K562 (cell line): Measurements from ENCODE around the gene TRIM10. TPM values are rescaled to one million over a fixed set of nuclear protein-coding genes. Genes with fewer than 3 reads are reported as not detected.
A peak's percentile ranks its signal among the peaks of the same experiment; 100 is the strongest.

ENCODE experiments used
- BRCA1 ChIP-seq, 2 experiments: fragments of 450-650 bp in 1 of 2; sonication (generic) in 1 of 2; formaldehyde crosslinking in 1 of 2; IDR thresholded peaks; 2 replicates each; pipeline versions ENCODE4 v1.5.0 to v1.6.1; 2017 to 2020; ENCODE audit warnings: mild to moderate bottlenecking in 1 of 2, missing genetic modification reagents in 1 of 2
- CTBP1 ChIP-seq: fragments of 450-650 bp; IDR thresholded peaks from 2 replicates; pipeline ENCODE4 v1.6.1; 2016; ENCODE audit warnings: borderline replicate concordance
- E2F3 ChIP-seq: fragments of 250-450 bp; sonication (Bioruptor Pico); IDR thresholded peaks from 2 replicates; pipeline ENCODE4 v1.4.0; 2020; ENCODE audit warnings: mild to moderate bottlenecking
- NFIX ChIP-seq: fragments of 250-450 bp; sonication (Bioruptor Pico); IDR thresholded peaks from 2 replicates; pipeline ENCODE4 v1.4.0; 2020; ENCODE audit warnings: low read depth, mild to moderate bottlenecking, moderate library complexity
- PKNOX1 ChIP-seq: fragments of 450-650 bp; IDR thresholded peaks from 2 replicates; pipeline ENCODE4 v1.6.1; 2016
- SMAD1 ChIP-seq: fragments of 150-350 bp; IDR thresholded peaks from 2 replicates; pipeline ENCODE4 v1.6.1; 2014; ENCODE audit warnings: low read length, low read depth; ENCODE audit not compliant: partially characterized antibody
- SMARCE1 ChIP-seq: fragments of 450-650 bp; IDR thresholded peaks from 2 replicates; pipeline ENCODE4 v1.7.1; 2016; ENCODE audit warnings: mild to moderate bottlenecking
- ZNF830 ChIP-seq: fragments of 250-450 bp; sonication (Bioruptor Pico); IDR thresholded peaks from 2 replicates; pipeline ENCODE4 v1.5.0; 2021; ENCODE audit warnings: mild to moderate bottlenecking
- polyA plus RNA-seq, 8 experiments: library from polyadenylated mRNA; depleted of rRNA in 4 of 8; stranded (reverse) in 5 of 8; unstranded in 3 of 8; fragments of >200 nt; fragmentation: Nextera tagmentation in 2 of 8; fragmentation: Illumina TruSeq in 1 of 8; extraction: Ambion mirVana in 2 of 8; extraction: Trizol in 1 of 8; gene quantifications; 2 replicates each; pipeline versions ENCODE4 v1.2.1 to v1.2.3, GENCODE V29; 2011 to 2014; ENCODE audit warnings: inconsistent platforms in 1 of 8, missing spikeins in 1 of 8
- total RNA-seq, 7 experiments: library from RNA; depleted of rRNA in 6 of 7; stranded (reverse); fragments of >200 nt in 6 of 7; fragmentation: Illumina TruSeq in 2 of 7; extraction: Trizol in 2 of 7; gene quantifications; 2 replicates each; pipeline versions ENCODE4 v1.2.1 to v1.2.3, GENCODE V29; 2011 to 2021; ENCODE audit warnings: low replicate concordance in 1 of 7
- TF ChIP-seq, protein P1 (sequence below), 2 experiments: fragments of 450-650 bp in 1 of 2; sonication (generic) in 1 of 2; formaldehyde crosslinking in 1 of 2; IDR thresholded peaks; 2 replicates each; pipeline versions ENCODE4 v1.7.1 to v1.9.0; 2016 to 2022; ENCODE audit warnings: inconsistent platforms in 1 of 2, mild to moderate bottlenecking in 1 of 2, missing genetic modification reagents in 1 of 2
- TF ChIP-seq, protein P2 (sequence below), 2 experiments: IDR thresholded peaks in 1 of 2; conservative IDR thresholded peaks in 1 of 2; 2 replicates each; pipeline ENCODE4 v1.6.1; 2016; ENCODE audit warnings: low read depth in 2 of 2, mild to moderate bottlenecking in 1 of 2, missing compliant biosample characterization in 1 of 2, missing genetic modification characterization in 1 of 2, moderate library complexity in 1 of 2

TRIM10 gene
- total and polyA plus RNA-seq, 9 of the 15 experiments (the other 6 are each of a cell fraction or from before 2014, with no cell fraction given): 0.15 to 0.90 (median 0.36) TPM

- TF ChIP-seq, protein P1, sequence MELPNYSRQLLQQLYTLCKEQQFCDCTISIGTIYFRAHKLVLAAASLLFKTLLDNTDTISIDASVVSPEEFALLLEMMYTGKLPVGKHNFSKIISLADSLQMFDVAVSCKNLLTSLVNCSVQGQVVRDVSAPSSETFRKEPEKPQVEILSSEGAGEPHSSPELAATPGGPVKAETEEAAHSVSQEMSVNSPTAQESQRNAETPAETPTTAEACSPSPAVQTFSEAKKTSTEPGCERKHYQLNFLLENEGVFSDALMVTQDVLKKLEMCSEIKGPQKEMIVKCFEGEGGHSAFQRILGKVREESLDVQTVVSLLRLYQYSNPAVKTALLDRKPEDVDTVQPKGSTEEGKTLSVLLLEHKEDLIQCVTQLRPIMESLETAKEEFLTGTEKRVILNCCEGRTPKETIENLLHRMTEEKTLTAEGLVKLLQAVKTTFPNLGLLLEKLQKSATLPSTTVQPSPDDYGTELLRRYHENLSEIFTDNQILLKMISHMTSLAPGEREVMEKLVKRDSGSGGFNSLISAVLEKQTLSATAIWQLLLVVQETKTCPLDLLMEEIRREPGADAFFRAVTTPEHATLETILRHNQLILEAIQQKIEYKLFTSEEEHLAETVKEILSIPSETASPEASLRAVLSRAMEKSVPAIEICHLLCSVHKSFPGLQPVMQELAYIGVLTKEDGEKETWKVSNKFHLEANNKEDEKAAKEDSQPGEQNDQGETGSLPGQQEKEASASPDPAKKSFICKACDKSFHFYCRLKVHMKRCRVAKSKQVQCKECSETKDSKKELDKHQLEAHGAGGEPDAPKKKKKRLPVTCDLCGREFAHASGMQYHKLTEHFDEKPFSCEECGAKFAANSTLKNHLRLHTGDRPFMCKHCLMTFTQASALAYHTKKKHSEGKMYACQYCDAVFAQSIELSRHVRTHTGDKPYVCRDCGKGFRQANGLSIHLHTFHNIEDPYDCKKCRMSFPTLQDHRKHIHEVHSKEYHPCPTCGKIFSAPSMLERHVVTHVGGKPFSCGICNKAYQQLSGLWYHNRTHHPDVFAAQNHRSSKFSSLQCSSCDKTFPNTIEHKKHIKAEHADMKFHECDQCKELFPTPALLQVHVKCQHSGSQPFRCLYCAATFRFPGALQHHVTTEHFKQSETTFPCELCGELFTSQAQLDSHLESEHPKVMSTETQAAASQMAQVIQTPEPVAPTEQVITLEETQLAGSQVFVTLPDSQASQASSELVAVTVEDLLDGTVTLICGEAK (IDR thresholded peaks at IDR 0.05): peak; percentile 87
- TF ChIP-seq, protein P1 (CRISPR knock-in tag; IDR thresholded peaks at IDR 0.05): no peak
- peak; percentile 96 for TF ChIP-seq PKNOX1
- 0 out of 2 replicates have a peak, but pooled peaks have one; percentile 29 for TF ChIP-seq CTBP1
- no peak for TF ChIP-seq E2F3
- TF ChIP-seq, protein P2, sequence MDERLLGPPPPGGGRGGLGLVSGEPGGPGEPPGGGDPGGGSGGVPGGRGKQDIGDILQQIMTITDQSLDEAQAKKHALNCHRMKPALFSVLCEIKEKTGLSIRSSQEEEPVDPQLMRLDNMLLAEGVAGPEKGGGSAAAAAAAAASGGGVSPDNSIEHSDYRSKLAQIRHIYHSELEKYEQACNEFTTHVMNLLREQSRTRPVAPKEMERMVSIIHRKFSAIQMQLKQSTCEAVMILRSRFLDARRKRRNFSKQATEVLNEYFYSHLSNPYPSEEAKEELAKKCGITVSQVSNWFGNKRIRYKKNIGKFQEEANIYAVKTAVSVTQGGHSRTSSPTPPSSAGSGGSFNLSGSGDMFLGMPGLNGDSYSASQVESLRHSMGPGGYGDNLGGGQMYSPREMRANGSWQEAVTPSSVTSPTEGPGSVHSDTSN (CRISPR knock-in tag; IDR thresholded peaks at IDR 0.05; ENCODE audit: low read depth): peak; percentile 85
- TF ChIP-seq, protein P2 (tag; conservative IDR thresholded peaks at IDR 0.05; ENCODE audit: low read depth): peak; percentile 95
- TF ChIP-seq NFIX (CRISPR knock-in tag): peak; percentile 18; the same call in 1 of the 2 replicates
- TF ChIP-seq BRCA1 (IDR thresholded peaks at IDR 0.05): no peak
- no peak for TF ChIP-seq BRCA1 (CRISPR knock-in tag; IDR thresholded peaks at IDR 0.05)
- peak; percentile 65 for TF ChIP-seq SMAD1
- TF ChIP-seq SMARCE1: no peak
- TF ChIP-seq ZNF830 (CRISPR knock-in tag): no peak
Observed at GRCh38 chr6:30156262-30156599, 4.8 kb downstream of the TRIM10 start (continued).
